Upper lobe of left lung (tissue), 6 donors: ENCODE data around the gene BACE2. TPM values are rescaled to one million over a fixed set of nuclear protein-coding genes. Genes with fewer than 3 reads are reported as not detected.

Source experiments
- ATAC-seq, 2 donors: fragments of 200-7000 bp; cut with Tn5 transposase; one replicate each; pipeline ENCODE4 v1.9.1; 2022; ENCODE audit warnings: mild to moderate bottlenecking in 2 of 2, moderate library complexity in 2 of 2; ENCODE audit not compliant: low FRiP score in 2 of 2
- DNase-seq, 2 donors: peaks; one replicate each; pipeline ENCODE4 v3.0.0-alpha.2; 2019 to 2020
- H3K27ac ChIP-seq, 4 donors: fragments of 200-600 bp; sonication (generic); one replicate each; pipeline ENCODE4 v1.5.1; 2016 to 2019
- H3K27me3 ChIP-seq, 4 donors: fragments of 200-600 bp; sonication (generic); one replicate each; pipeline ENCODE4 v1.5.1; 2017 to 2019
- H3K36me3 ChIP-seq, 4 donors: fragments of 200-600 bp; sonication (generic); one replicate each; pipeline ENCODE4 v1.5.1; 2016 to 2019
- H3K4me1 ChIP-seq, 4 donors: fragments of 200-600 bp; sonication (generic); one replicate each; pipeline ENCODE4 v1.5.1; 2018 to 2019
- H3K4me3 ChIP-seq, 4 donors: fragments of 200-600 bp; sonication (generic); one replicate each; pipeline ENCODE4 v1.5.1; 2017 to 2019; ENCODE audit warnings: mild to moderate bottlenecking in 2 of 4, moderate library complexity in 1 of 4
- H3K9me3 ChIP-seq, 4 donors: fragments of 200-600 bp; sonication (generic); one replicate each; pipeline ENCODE4 v1.5.1; 2018 to 2019
- CTCF ChIP-seq, 6 experiments: fragments of 450-650 bp in 4 of 6; fragments of 200-600 bp in 2 of 6; sonication (generic) in 2 of 6; IDR thresholded peaks; one replicate each; pipeline ENCODE4 v1.5.1; 2016 to 2019; ENCODE audit warnings: antibody characterized with exemption in 6 of 6
- EP300 ChIP-seq, 4 donors: sonication (generic); formaldehyde crosslinking; IDR thresholded peaks; one replicate each; pipeline ENCODE4 v1.5.1; 2017; ENCODE audit warnings: antibody characterized with exemption in 4 of 4, control low read depth in 2 of 4
- POLR2A ChIP-seq, 4 donors: fragments of 450-650 bp; IDR thresholded peaks; one replicate each; pipeline ENCODE4 v1.5.1; 2016 to 2017; ENCODE audit warnings: antibody characterized with exemption in 4 of 4, mild to moderate bottlenecking in 2 of 4
- POLR2AphosphoS5 ChIP-seq, 2 donors: sonication (generic); formaldehyde crosslinking; IDR thresholded peaks; one replicate each; pipeline ENCODE4 v1.5.1; 2017; ENCODE audit warnings: antibody characterized with exemption in 2 of 2
- WGBS, 2 donors: methylation state at CpG; one replicate each; pipeline ENCODE4 v1.1.5; 2017 to 2018; 5-methylcytosine and 5-hydroxymethylcytosine counted together
- total RNA-seq, 6 donors: library from RNA; depleted of rRNA in 4 of 6; stranded (reverse); fragments of >200 nt in 4 of 6; gene quantifications; one replicate each; pipeline versions ENCODE4 v1.1.0 to v1.2.1, GENCODE V29; 2016 to 2021
- donor health status: DM: no; HTN: no; CAD: no; lungs with moderate emphysema.
- donor health status: DM: no; HTN: yes; CAD: no; lungs with severe emphysema.

BACE2 gene
- total RNA-seq, 6 donors from 2014 or later: 15.1 to 43.0 (median 26.3) TPM

- Histone ChIP-seq H3K36me3 (no peaks in the 10 kb centered on the region), H3K9me3 (no peaks in the 10 kb centered on the region), H3K27ac (no peak overlapping the region), H3K4me3 (no peak overlapping the region), H3K27me3 (no peaks in the 10 kb centered on the region), H3K4me1 (no peaks in the 10 kb centered on the region)
- TF ChIP-seq CTCF (IDR thresholded peaks at IDR 0.05) (no peak), POLR2AphosphoS5 (IDR thresholded peaks at IDR 0.05) (no peak), POLR2A (IDR thresholded peaks at IDR 0.05) (no peak)
- DNase-seq (no peak), ATAC-seq (no peak)
- 61 to 72% methylated on average over 12 of the region's 12 CpGs for WGBS, 2 donors
These were observed 48.0 kb downstream of the BACE2 start for GRCh38 chr21:41215856-41216408.

- Histone ChIP-seq H3K36me3 (no peaks in the 10 kb centered on the region), H3K27me3 (no peaks in the 10 kb centered on the region), H3K4me1 (no peaks in the 10 kb centered on the region), H3K27ac (no peak overlapping the region), H3K9me3 (no peaks in the 10 kb centered on the region), H3K4me3 (no peak overlapping the region)
- DNase-seq (peak in 1 of 2 donors; percentile 43), ATAC-seq (peak in 1 of 2 donors; percentile 32)
- TF ChIP-seq EP300 (IDR thresholded peaks at IDR 0.05) (no peak), POLR2A (IDR thresholded peaks at IDR 0.05) (no peak), CTCF (IDR thresholded peaks at IDR 0.05) (no peak), POLR2AphosphoS5 (IDR thresholded peaks at IDR 0.05) (no peak)
- WGBS, 2 donors: 86 to 92% methylated on average over 16 to 17 of the region's 17 CpGs
These were observed 48.5 kb downstream of the BACE2 start for GRCh38 chr21:41216486-41216885.

GRCh38 chr21:41217671-41218385 is 49.9 kb downstream of the BACE2 start:
- ATAC-seq (peak in 1 of 2 donors; percentile 89), DNase-seq (peak in 1 of 2 donors; percentile 38)
- WGBS, 2 donors: 79 to 83% methylated on average over 11 to 12 of the region's 12 CpGs

GRCh38 chr21:41219498-41220207 is 51.7 kb downstream of the BACE2 start:
- no peak for TF ChIP-seq POLR2AphosphoS5 (IDR thresholded peaks at IDR 0.05)
- no peak for TF ChIP-seq POLR2A (IDR thresholded peaks at IDR 0.05)
- TF ChIP-seq EP300 (IDR thresholded peaks at IDR 0.05): no peak
- TF ChIP-seq CTCF (IDR thresholded peaks at IDR 0.05): no peak
- Histone ChIP-seq H3K9me3 (no peaks in the 10 kb centered on the region), H3K36me3 (no peaks in the 10 kb centered on the region), H3K27me3 (no peaks in the 10 kb centered on the region), H3K4me1 (no peaks in the 10 kb centered on the region), H3K27ac (no peak overlapping the region), H3K4me3 (no peak overlapping the region)
- DNase-seq (no peak), ATAC-seq (no peak)
- 90 to 93% methylated on average over 14 of the region's 14 CpGs for WGBS, 2 donors

More at GRCh38 chr21:41217671-41218385, 49.9 kb downstream of the BACE2 start:
- H3K9me3 ChIP-seq: no peaks in the 10 kb centered on the region
- H3K27ac ChIP-seq: no peak overlapping the region
- no peak for TF ChIP-seq CTCF (IDR thresholded peaks at IDR 0.05)
- TF ChIP-seq POLR2A (IDR thresholded peaks at IDR 0.05): no peak
- TF ChIP-seq EP300 (IDR thresholded peaks at IDR 0.05): no peak
- TF ChIP-seq POLR2AphosphoS5 (IDR thresholded peaks at IDR 0.05): no peak
- no peaks in the 10 kb centered on the region for H3K36me3 ChIP-seq
- H3K4me3 ChIP-seq: no peak overlapping the region
- H3K27me3 ChIP-seq: no peaks in the 10 kb centered on the region
- no peaks in the 10 kb centered on the region for H3K4me1 ChIP-seq
